ENCODE measurements around the gene FLAD1.
A peak's percentile ranks its signal among the peaks of the same experiment; 100 is the strongest.

Gene FLAD1

GRCh38 chr1:154936555-154937084 is 46.5 kb upstream of the FLAD1 start, which contains the start of gene PMVK:
TSS of gene PMVK (minus strand) at chr1:154936719. CDS start at chr1:154936685, 34 bp downstream.
- H3K79me2 ChIP-seq (ENCODE audit: low read length): peaks cover 14% of the 10 kb centered on the region
- H3K27me3 ChIP-seq (ENCODE audit: low read depth, low read length): no peaks in the 10 kb centered on the region
- peaks cover 31% of the 10 kb centered on the region for H3K4me1 ChIP-seq (ENCODE audit: low read length)
- no peaks in the 10 kb centered on the region for H4K20me1 ChIP-seq (ENCODE audit: insufficient read depth, low read length)
- H3K4me2 ChIP-seq (ENCODE audit: low read length): peak within 1 kb of the TSS; percentile 84
- H3K9me3 ChIP-seq (ENCODE audit: insufficient read depth, low read length): no peaks in the 10 kb centered on the region
- peak within 1 kb of the TSS; percentile 84 for H3K9ac ChIP-seq (ENCODE audit: low read length)
- peaks cover 3% of the 10 kb centered on the region for H3K36me3 ChIP-seq (replicated peaks; ENCODE audit: low read depth, low read length)
- H3K4me3 ChIP-seq (ENCODE audit: low read length): peak within 1 kb of the TSS; percentile 78
- peak within 1 kb of the TSS; percentile 83 for H2AFZ ChIP-seq (ENCODE audit: low read depth, low read length)
- H3K27ac ChIP-seq (ENCODE audit: low read length): peak within 1 kb of the TSS; percentile 81
- TF ChIP-seq CTCF (IDR thresholded peaks at IDR 0.05; ENCODE audit: low read depth, low read length) (peak; percentile 59), EZH2phosphoT487 (IDR thresholded peaks at IDR 0.05; ENCODE audit: low read depth) (no peak)

DNA sequence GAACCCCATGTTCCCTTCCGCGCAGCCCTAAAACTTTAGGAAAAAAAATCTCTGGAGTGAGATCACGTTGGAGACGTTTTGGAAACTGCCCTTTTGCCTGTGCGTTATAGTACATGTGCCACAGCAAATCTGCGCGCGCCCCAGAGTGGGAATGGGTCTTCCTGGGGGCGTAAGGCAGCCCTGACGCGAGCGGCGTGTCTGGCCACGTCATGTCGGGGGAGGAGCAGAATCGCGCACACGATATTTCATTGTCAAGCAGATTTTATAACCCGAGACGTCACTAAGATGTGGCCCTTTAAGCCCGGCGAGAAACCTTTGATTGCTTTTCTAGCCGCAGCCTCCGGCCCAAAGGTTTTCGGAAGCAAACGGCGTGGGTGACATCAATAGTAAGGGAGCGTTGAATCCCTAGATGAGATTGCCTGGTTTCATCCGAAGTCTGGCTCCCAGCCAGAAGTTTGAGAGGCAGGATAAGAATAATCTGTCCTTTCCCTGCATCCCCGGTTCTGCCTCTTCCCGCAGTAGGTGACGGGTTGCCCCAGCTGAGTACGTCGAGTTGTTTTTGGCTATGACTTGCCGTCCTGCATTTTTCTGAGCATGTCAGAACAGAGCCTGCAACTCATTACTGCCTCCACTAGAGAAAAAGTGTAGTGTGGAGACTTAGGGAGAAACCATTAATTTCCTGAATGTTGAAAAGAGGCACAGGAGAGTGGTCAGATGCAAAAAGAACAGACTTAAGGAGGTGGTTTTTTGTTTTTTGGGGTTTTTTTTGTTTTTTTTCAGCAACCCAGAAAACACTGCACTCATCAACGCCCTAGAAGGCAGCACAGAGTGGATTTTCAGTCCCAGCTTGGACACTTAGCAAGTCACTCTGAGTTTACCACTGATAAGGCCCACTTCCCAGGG is 45.8 kb upstream of the FLAD1 start:
- Histone ChIP-seq H3K4me3 (ENCODE audit: low read length) (peak overlapping the region; percentile 78), H3K36me3 (replicated peaks; ENCODE audit: low read depth, low read length) (peaks cover under 1% of the 10 kb centered on the region), H3K9ac (ENCODE audit: low read length) (peak overlapping the region; percentile 84), H3K4me1 (ENCODE audit: low read length) (peaks cover 39% of the 10 kb centered on the region), H3K9me3 (ENCODE audit: insufficient read depth, low read length) (no peaks in the 10 kb centered on the region), H3K79me2 (ENCODE audit: low read length) (peaks cover 14% of the 10 kb centered on the region), H3K27me3 (ENCODE audit: low read depth, low read length) (no peaks in the 10 kb centered on the region), H3K4me2 (ENCODE audit: low read length) (peak overlapping the region; percentile 84), H3K27ac (ENCODE audit: low read length) (peak overlapping the region; percentile 81), H2AFZ (ENCODE audit: low read depth, low read length) (peak overlapping the region; percentile 83), H4K20me1 (ENCODE audit: insufficient read depth, low read length) (no peaks in the 10 kb centered on the region)
- TF ChIP-seq EZH2phosphoT487 (IDR thresholded peaks at IDR 0.05; ENCODE audit: low read depth) (no peak), CTCF (IDR thresholded peaks at IDR 0.05; ENCODE audit: low read depth, low read length) (peak; percentile 45)

DNA sequence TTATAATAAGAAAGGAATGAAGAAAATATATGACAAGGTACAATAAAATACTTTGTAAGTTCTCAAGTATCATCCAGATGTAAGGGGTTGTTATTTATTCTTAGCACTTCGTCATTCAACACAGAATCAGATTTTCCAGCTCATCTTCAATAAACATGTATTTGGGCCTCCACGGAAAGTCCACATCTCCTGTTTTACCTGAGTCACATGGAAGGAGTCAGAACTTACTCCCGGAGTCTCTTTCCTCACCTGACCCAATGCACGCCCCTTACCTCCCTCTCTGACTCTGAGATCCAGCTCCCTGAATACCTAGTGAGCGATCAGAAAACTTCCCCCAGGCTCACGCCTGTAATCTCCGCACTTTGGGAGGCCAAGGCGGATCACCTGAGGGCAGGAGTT is 45.2 kb upstream of the FLAD1 start:
- Histone ChIP-seq H3K4me3 (ENCODE audit: low read length) (peak overlapping the region; percentile 78), H3K9ac (ENCODE audit: low read length) (peak overlapping the region; percentile 84), H2AFZ (ENCODE audit: low read depth, low read length) (no peak overlapping the region; the same call in 1 of the 2 replicates), H3K79me2 (ENCODE audit: low read length) (peaks cover 14% of the 10 kb centered on the region), H4K20me1 (ENCODE audit: insufficient read depth, low read length) (no peaks in the 10 kb centered on the region), H3K4me1 (ENCODE audit: low read length) (peaks cover 45% of the 10 kb centered on the region), H3K9me3 (ENCODE audit: insufficient read depth, low read length) (no peaks in the 10 kb centered on the region), H3K36me3 (replicated peaks; ENCODE audit: low read depth, low read length) (no peaks in the 10 kb centered on the region), H3K27me3 (ENCODE audit: low read depth, low read length) (no peaks in the 10 kb centered on the region), H3K27ac (ENCODE audit: low read length) (peak overlapping the region; percentile 81), H3K4me2 (ENCODE audit: low read length) (peak overlapping the region; percentile 84)
- TF ChIP-seq CTCF (IDR thresholded peaks at IDR 0.05; ENCODE audit: low read depth, low read length) (no peak), EZH2phosphoT487 (IDR thresholded peaks at IDR 0.05; ENCODE audit: low read depth) (no peak)
